NCI-H1694 treated with DMSO at 0.1 percent for 48 hours (cell line): Measurements from ENCODE around the gene SMIM15.
"Not testable (repeated sequence)": the region's sequence is repeated elsewhere in the genome, so short reads cannot be mapped to it uniquely, and the experiment has no call there.

Experiments
- DNase-seq: peaks from one replicate; lab custom pipeline; 2025; lab: John Stamatoyannopoulos, UW

The SMIM15 gene

GRCh38 chr5:61162010-61162831 is at the start of gene SMIM15:
TSS of gene SMIM15 (minus strand) at chr5:61162468. CDS start at chr5:61160171, 2,297 bp downstream.
- peak; percentile 71 for DNase-seq

GRCh38 chr5:61207884-61208283 is 45.6 kb upstream of the SMIM15 start:
- DNase-seq: no peak

- no peak for DNase-seq
Observed at GRCh38 chr5:61205013-61205412, 42.7 kb upstream of the SMIM15 start.

DNA sequence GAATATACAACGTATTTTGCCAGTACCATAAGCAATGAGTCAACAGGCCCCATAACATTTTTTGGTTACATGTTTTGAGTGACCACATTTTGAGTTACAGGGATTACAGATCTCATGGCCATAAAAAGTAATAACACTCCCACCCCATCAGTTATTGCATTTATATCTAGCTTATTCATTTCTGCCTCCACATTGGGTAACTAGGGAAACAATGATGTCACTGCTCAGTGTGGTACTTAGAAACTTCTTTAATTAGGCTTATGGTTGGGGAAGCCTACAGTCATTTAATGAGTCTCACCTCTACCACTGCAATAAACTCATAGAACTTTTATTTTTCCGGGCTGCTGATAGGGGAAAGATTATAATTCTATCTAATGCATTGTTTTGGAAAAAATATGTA is 39.9 kb upstream of the SMIM15 start:
- DNase-seq: no peak

- no peak for DNase-seq
Observed at GRCh38 chr5:61200582-61201155, 38.4 kb upstream of the SMIM15 start.

GRCh38 chr5:61198606-61199005 is 36.3 kb upstream of the SMIM15 start:
- no peak for DNase-seq

DNA sequence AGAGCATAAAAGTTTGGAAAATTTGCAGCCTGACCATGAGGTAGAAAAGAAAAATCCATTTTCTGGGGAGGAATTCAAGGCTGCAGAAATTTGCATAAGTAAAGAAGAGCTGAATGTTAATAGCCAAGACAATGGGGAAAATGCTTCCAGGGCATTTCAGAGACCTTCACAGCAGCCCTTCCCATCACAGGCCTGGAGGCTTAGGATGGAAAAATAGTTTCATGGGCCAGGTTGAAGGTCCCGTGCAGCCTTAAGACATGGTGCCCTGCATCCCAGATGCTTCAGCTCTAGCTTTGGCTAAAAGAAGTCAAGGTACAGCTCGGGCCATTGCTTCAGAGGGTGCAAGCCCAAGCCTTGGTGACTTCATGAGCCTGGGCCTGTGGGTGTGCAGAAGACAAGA is 25.6 kb upstream of the SMIM15 start:
- DNase-seq: not testable (repeated sequence)

DNA sequence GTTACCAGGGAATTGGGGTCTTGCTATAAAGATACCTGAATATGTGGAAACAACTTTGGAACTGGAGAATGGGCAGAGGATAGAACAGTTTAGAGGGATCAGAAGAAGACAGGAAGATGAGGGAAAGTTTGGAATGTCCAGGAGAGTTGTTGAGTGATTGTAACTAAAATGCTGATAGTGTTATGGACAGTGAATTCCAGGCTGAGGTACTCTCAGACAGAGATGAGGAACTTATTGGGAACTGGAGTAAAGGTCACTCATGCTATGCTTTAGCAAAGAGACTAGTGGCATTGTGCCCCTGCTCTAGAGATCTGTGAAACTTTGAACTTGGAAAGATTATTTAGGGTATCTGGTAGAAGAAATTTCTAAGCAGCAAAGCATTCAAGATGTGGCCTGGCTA is 25.1 kb upstream of the SMIM15 start:
- not testable (repeated sequence) for DNase-seq

DNA sequence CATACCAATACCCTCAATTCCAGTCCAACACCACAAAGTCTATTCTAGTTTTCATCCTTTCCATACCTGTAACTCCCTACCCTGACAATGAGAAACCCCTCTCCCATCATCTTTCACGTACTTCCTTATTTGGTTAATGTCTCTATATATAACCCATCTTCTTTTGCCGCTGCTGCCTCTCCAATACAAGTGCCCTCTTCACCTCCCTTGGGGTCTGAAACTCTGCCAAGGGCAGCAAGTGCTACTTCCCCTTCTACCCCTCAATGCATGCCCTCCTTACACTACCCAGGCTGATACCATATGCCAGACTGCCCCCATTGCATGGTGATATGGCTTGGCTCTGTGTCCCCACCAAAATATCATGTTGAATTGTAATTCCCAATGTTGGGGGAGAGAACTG is 24.4 kb upstream of the SMIM15 start:
- no peak for DNase-seq

DNA sequence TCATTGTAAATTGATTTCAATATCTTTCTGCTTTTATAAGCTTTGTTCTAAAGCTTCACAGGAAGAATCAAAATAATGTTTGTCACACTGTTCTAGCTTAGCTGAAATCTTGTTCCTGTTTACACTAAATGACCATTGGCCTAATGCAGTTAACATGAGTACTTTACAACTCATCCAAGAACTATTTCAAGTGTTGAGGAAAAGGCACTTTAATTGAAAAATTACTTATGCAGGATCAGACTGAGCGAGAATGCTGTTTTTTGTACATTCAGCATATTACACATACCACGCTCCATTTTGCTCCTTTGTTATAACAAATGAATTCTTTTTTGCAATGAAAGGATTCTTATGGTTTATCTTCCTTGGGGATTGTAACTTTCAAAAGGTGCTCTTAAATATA is 22.4 kb upstream of the SMIM15 start:
- no peak for DNase-seq

GRCh38 chr5:61183538-61183937 is 21.3 kb upstream of the SMIM15 start:
- no peak for DNase-seq

- no peak for DNase-seq
Observed at GRCh38 chr5:61182449-61182848, 20.2 kb upstream of the SMIM15 start.

DNA sequence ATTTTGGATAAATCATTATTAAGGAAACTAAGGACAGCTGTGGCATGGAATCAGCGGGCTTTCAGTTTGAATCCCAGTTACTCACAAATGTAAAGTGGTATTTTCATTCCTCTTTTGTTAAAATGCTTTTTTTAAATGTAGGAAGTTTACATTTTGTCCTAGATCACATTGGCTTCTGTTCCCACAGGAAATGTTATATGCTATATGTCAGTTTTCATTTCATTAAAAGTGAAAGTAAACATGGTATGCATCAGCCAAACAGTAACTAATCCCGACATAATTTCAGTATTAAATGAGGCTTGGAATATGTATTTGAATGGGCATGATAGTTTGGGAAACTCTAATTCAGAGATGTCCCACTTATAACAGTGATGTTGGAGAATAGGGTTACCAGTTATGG is 18.6 kb upstream of the SMIM15 start:
- no peak for DNase-seq

DNA sequence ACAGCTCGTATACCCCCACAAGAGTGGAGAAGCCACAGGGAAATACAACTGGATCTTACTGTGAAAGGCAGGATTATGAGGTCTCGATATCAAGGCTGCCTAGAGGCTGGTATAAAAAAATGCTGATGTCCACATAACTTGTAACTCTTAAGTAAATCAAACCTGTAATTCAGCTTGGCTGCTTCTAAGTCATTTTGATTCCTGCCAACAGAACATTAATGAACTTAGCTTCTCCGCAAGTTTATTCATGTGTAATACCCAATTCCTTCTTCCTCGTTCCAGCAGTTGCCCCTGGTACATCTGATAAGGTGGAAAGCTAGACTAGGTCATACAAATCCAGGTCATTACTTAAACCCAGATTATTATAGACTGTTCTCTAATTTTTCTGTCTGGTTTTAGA is 16.4 kb upstream of the SMIM15 start:
- DNase-seq: no peak

GRCh38 chr5:61177716-61178115 is 15.4 kb upstream of the SMIM15 start:
- DNase-seq: no peak

DNA sequence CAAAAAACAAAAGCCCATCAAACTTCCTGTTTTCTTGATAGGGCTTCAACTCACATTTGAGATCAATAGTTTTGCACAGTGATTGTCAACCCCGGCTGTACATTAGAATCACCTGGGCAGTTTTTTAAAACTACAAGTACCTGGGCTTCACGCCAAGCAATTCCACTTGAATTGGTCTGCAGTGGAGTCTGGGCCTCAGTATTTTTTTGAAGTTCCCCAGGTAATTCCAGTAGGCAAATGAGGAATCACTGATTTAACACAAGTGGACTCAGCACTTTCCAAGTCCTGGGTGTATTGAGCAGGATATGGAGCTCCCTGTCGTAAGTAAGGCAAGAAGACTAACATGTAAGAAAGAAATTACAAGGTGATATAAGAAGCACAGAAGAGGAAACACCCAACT is 14.8 kb upstream of the SMIM15 start:
- no peak for DNase-seq

DNA sequence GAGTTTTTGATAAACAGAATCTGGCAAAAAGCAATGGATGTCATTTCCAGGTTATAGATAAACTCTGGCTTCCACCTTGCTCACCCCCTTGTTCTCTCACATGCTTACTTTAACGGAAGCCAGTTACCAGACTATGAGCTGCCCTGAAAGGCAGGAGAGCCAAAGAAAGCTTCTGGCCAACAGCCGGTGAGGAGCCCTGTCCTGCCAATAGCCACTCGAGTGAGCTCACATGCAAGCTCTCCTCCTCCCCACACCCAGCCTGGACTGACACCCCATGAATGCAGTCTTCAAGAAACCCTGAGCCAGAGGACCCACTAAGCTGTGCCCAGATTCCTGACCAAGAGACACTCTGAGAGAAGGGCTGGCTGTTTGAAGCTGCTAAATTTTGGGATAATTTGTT is 14.4 kb upstream of the SMIM15 start:
- DNase-seq: no peak

DNA sequence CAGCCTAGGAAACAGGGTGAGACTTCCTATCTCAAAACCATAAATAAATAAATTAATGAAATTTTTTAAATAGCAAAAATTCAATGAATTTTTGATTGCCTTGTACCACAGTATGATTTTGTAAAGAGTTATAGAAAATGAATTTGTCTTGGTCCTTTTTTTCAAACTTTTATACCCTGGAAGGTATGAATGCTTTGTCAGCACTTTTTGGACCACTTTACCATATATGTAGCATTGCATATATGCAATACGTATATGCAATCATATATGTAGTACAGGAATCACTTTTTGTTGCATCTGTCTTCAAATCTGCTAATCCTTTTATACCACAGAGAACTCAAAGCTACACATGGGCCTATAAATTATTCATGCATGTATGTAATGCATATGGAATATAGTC is 9.2 kb upstream of the SMIM15 start:
- no peak for DNase-seq

DNA sequence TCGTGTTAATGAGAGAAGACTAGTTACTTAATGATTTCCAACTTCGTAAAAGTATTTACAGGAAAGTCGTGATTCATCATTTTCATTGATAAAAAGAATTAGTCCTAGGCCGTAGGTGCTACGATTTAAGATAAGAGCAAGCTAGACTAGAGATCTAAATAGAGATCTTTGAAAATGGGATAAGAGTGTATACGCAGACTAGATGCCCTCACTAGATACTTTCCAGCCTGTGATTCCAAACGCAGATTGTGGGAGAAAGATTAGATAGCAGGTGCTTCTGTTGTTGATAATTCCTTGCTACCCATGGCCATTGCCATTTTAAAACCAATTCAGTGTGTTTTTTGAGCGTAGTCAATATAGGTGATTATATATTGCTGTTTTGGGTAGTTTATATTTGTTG is 6.7 kb upstream of the SMIM15 start:
- DNase-seq: no peak

GRCh38 chr5:61167382-61167781 is 5.1 kb upstream of the SMIM15 start:
- peak; percentile 52 for DNase-seq

DNA sequence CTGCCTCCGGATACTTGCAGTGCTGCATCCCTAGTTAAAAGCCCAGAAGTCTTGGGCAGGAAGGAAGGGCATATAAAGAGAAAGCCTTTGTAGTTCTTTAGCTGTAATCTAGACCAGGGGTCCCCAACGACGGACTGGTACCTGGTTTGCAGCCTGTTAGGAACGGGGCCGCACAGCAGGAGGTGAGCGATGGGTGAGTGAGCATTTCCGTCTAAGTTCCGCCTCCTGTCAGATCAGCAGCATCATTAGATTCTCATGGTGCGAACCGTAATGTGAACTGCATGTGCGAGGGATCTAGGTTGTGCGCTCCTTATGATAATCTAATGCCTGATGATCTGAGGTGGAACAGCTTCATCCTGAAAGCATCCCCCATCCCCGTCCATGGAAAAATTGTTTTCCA is 1.6 kb upstream of the SMIM15 start:
- no peak for DNase-seq

GRCh38 chr5:61162832-61163567 is 732 bp upstream of the SMIM15 start:
- peak; percentile 24 for DNase-seq

GRCh38 chr5:61160497-61160896 is 1.8 kb downstream of the SMIM15 start:
- no peak for DNase-seq
